GM18505 (cell line): ENCODE data around the gene TOR4A.
A peak's percentile ranks its signal among the peaks of the same experiment; 100 is the strongest.
"Not testable (repeated sequence)": the region's sequence is repeated elsewhere in the genome, so short reads cannot be mapped to it uniquely, and the experiment has no call there.

Experiments used
- ATAC-seq: cut with Tn5 transposase; IDR thresholded peaks from one replicate; pipeline ENCODE4 v1.9.1; 2021; ENCODE audit not compliant: unreplicated experiment
- POLR2A ChIP-seq: IDR thresholded peaks from 4 replicates; pipeline ENCODE4 v1.6.1; 2011; ENCODE audit warnings: borderline replicate concordance; ENCODE audit not compliant: insufficient read depth, insufficient read length; ENCODE audit errors: extremely low read depth

TOR4A gene

DNA sequence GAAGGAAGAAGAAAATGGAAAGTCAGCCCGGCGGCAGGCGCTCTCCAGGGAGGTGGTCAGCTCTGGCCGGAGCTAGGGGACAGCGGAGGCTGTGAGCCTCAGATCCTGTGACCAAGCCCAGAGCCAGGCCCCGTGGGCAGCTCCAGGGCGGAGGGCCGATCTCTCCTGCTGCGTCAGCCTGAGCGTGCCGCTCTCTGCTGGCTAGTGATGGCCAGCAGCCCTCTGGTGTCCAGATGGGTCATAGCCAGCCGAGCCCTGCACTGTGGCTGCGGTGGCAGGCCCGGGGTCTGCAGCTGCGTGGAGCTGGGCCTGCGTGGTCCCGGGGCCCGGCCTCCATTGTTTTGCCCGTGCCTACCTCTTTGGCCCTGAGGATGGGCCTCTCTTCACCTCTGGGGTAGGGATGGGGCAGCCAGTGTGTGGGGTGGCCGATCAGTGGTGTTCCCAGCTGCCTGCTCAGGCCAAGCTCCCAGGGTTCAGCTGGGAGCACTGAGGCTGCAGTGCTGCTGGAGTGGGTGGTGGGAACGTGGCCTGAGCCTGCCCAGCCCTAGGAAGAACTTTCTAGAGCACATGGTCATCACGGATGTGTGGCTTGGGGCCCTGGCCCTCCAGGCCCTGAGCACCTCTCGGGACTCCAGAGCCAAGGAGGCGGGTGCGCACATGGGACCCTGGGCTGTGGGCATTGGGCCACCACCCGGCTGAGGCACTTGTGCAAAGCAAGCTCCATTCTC, 41.6 kb downstream of the TOR4A start:
- TF ChIP-seq POLR2A, result no peak

DNA sequence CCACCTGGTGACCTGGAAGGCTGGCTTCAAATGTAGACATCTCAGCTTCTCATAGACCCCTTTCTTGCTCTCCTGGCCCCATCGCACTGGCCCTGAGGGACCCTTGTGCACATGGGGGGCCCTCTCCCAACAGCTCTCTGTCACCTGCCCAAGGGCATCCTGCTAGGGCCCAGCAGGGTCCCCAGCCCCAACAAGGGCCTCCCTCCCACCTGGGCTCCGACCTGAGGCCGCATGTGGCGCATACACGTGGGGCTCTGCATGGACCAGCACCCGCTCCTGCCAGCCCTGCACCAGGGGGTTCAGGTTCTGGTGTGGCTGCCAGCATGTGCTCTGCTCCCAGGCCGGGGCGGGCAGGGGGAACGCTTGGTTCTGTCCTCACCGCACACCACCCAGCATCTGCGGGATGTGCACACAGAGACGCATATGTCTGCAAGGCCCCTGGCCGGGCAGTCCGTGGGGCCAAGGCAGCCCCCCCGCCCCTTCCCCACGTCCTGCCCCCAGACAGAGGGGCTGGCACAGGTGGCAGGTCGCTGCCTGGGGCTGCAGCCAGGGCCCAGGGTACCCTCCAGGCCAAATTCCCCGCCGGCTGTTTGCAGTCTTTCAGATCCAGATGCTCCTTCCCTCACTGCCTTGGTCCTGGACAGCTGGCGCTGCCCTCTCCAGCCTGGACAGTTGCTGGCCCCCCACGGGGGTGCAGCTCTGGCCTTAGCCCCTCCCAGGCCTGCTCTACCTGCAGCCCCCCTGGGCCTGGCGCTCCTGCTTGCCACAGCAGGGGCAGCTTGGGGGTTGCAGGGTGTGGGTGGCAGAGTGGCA, 42.4 kb downstream of the TOR4A start:
- no peak for TF ChIP-seq POLR2A
- no peak for ATAC-seq

More for the DNA sequence above, 41.6 kb downstream of the TOR4A start:
- ATAC-seq, result no peak

DNA sequence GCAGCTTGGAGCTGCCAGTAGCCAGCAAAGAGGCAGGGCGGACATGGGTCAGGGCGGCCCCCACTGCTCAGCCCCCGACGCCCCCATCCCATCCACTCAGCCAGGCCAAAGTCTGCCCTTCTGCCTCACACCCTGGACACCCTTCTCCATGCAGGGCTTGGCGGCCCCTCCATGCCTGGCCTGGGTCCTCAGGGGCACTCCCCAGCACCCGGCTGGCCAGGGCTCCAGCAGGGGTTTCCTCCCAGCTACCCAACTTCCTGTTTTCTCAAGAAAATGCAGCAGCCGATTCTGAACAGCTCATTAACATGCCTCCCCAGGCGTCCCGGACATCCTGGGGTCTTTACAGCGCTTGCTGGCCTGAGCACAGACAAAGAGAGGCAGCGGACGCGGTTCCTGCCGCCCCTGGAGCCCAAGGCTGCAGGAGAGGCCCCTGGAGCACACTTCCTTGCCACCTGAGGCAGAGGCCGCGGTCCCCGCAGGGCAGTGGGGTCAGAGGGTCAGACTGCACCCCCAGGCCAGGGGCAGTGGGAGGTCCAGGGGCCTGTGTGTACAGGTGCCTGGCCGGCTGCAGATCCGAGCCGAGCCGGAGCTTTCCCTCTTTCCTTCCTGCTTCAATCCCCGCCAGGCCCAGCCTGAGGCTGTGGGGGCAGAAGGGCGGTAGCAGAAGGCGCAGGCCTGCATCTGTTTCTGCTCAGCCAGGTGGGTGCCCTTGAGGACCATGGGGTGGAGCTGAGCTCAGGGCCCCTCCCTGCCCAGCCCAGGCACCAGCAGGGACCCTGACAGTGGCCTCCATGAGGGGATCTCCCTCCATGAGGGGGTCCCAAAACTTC, 43.2 kb downstream of the TOR4A start:
- TF ChIP-seq POLR2A, result no peak
- no peak for ATAC-seq

DNA sequence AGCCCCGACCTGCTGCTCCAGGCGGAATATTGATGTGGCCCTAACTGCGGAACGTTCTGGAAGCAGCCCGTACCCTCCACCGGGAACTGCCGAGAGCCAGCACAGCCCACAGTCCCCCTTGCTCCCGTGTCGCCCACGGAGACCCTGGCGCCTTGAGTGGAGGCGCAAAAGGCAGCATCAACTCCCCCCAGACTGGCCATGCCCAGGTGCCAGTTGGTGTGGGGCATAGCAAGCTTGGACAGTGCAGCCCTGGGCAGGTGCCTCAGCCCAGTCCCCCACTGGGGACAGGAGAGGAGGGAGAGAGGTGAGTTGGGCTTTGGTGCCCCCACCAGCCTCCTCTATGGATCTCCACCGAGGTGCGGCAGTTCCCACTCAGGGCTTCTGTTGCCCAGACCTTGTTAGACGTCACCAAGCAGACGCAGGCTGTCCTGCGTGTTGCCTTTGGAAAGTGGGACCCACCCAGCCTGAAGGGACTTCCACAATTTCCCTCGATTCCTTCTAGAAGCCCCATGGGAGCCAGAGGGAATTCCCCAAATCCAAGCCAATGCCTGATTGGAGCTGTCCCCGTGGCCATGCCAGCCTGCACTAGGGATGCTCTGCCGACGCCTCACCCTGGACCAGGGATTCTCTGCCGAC, 44.3 kb downstream of the TOR4A start:
- ATAC-seq, result no peak
- no peak for TF ChIP-seq POLR2A

DNA sequence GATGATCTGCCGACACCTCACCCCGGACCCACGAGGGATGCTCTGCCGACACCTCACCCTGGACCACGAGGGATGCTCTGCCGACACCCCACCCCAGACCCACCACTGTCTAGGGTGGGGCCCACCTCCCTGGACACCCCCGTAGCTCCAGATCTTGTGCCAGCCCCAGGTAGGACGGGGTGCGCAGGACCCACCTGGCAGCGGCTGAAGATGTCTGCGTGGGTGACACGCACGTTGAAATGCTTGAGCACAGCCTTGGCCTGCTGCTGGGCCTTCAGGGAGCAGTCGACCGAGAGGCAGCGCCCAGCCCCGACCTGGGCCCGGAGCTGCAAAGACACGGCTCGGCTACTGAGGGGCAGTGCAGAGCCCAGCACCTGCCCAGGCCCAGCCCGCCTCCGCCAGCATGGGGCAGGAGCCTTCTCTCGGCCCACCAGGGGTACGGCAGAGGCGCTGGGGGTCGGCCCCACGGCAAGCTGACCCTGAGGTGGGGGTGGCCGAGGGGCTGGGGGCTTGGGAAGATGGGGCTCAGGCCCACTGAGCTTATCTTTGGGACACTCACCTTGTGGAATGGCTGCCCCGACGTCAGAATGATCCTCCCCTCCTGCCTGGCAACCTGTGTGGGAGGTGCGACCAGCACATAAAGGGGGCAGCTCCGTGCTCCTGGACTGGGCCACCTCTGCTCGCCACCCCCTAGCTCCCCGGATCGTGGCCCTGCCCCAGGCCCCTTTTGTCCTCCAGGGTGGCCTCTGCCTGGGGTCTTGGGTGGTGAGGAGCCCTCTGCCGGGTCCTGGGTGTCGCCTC, 46.2 kb downstream of the TOR4A start:
- TF ChIP-seq POLR2A, result no peak
- no peak for ATAC-seq

DNA sequence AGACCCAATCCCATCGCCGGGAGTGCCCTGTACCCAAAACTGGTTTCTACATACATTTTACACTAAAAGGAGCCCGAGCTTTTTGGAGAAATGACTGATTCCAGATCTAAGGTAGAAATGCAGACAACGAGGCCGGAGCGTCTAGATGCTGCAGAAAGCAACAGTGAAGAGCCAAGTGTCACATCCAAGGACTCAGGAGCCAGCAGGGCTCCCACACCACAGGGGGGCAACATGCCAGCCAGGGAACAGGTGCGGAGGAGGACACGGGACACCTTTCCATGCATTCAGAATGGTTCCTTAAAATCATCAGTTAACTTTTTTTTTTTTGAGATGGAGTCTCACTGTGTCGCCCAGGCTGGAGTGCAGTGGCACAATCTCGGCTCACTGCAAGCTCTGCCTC, 47.6 kb downstream of the TOR4A start:
- ATAC-seq, result no peak

DNA sequence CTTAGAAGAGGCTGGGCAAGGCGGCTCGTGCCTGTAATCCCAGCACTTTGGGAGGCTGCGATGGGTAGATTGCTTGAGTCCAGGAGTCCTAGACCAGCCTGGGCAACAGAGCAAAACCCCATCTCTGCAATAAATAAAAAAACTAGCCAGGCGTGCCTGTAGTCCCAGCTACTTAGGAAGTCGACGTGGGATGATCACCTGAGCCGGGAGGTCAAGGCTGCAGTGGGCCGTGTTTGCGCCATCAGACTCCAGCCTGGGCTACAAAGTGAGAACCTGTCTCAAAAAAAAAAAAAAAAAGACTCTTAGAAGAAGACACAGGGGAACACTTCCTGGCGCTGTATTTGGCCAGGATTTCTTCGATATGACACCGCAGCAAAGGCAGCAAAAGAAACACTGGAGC, 48.3 kb downstream of the TOR4A start:
- TF ChIP-seq POLR2A, result no peak
- ATAC-seq, result no peak

More for the DNA sequence above, 47.6 kb downstream of the TOR4A start:
- TF ChIP-seq POLR2A, result no peak

DNA sequence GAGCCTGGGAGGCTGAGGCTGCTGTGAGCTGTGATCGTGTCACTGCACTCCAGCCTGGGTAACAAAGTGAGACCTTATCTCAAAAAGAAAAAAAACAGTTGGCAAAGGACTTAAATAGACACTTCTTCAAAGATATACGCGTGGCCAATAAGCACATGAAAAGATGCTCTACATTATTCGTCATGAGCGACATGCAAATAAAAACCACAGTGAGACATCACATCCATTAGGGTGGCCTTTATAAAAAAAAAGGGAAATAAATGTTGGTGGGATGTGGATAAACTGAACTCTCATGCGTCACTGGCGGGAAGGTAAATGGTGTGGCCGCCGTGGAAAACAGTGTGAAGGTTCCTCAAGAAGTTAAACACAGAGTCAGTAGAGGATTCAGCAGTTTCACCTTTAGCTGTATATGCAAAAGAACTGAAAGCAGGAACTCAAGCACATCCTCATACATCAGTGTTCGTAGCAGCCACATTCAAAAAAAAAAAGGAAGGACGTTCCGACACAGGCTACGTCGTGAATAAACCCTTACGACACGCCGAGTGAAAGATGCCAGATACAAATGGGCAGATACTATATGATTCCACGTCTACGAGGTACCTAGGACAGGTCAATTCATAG, 49.0 kb downstream of the TOR4A start:
- no peak for TF ChIP-seq POLR2A
- ATAC-seq, result peak; percentile 56

DNA sequence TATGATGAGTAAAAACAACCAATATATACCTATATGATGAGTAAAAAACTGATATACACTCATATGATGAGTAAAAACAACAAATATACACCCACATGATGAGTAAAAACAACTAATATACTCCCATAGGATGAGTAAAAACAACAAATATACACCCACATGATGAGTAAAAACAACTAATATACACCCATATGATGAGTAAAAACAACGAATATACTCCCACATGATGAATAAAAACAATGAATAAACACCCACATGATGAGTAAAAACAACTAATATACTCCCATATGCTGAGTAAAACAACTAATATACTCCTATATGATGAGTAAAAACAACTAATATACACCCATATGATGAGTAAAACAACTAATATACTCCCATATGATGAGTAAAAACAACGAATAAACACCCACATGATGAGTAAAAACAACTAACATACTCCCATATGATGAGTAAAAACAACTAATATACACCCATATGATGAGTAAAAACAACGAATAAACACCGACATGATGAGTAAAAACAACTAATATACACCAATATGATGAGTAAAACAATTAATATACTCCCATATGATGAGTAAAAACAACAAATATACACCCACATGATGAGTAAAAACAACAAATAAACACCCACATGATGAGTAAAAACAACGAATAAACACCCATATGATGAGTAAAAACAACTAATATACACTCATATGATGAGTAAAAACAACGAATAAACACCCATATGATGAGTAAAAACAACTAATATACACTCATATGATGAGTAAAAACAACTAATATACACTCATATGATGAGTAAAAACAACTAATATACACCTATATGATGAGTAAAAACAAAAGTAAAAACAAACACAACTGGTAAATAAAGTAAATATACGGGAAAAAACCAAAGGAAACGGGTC, 50.4 kb downstream of the TOR4A start:
- not testable (repeated sequence) for ATAC-seq

DNA sequence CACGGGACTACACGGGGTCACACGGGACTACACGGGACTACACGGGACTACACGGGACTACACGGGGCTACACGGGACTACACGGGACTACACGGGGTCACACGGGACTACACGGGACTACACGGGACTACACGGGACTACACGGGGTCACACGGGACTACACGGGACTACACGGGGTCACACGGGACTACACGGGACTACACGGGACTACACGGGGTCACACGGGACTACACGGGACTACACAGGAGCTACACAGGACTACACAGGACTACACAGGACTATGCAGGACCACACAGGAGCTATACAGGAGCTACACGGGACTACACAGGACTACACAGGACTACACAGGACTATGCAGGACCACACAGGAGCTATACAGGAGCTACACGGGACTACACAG, 52.1 kb downstream of the TOR4A start:
- not testable (repeated sequence) for ATAC-seq

DNA sequence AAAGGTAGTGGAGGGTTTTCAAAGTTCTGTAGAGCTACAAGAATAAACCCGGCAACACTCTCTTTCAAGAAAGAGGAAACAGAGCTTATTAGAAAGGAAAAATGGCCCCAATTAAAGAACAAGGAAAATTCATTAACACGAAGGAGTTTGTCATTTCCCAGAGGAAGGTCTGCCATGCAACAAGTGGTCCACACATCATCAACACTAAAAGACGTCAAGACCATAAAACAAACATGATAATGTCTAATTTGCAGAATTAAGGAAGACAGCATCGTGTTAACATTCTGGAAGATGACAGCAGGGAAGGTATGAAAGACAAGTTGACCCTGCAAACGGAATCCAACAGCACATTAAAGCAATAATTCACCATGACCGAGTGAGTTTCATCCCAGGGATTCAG, 53.2 kb downstream of the TOR4A start:
- no peak for ATAC-seq
- no peak for TF ChIP-seq POLR2A
